Activated T-cell treated with anti-CD3 and anti-CD28 coated beads for 48 hours (primary cell): ENCODE measurements around the gene IFITM2.
"Not testable (repeated sequence)": the region's sequence is repeated elsewhere in the genome, so short reads cannot be mapped to it uniquely, and the experiment has no call there.

Experiments
- DNase-seq: peaks from one replicate; pipeline ENCODE4 v3.0.0-alpha.2; 2020; ENCODE audit warnings: low read depth

Gene IFITM2

GRCh38 chr11:325796-326591, 18.4 kb downstream of the IFITM2 start:
- no peak for DNase-seq

- no peak for DNase-seq
Measured at GRCh38 chr11:326592-326841, 18.9 kb downstream of the IFITM2 start.

DNA sequence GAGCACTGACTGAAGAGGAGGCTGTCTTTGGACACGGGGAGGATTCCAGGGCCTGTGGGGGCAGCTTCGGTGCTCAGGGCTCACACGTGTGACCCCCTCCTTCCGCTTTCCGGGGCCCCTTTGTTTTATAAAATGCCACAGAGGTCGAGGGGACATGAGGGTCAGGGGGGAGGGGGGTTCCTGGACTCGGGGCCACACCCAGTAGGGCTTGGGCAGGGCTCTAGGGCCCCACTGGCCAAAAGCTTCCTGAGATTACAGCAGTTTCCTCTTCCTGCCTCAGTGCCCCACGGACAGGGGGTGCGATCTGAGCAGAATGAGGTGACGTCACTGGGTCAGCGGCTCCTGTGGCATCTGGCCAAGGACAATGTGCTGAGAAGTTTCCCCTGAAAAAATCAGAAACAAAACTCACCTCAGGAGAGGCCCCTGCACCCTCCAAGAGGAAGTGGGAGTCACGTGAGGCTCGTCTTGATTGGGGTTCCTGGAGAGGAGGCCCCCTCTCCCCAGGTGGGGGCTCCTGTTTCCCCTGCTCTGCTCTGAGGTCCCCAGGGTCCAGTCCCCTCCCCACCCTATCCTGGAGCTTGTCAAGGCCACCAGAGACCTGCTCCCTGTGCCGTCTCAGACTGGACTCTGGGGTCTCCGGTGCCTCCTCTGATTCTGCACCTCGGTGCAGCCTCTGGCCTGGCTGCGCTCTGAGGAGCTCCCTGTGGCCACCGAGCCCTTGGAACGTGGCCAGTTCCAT, 19.4 kb downstream of the IFITM2 start:
- peak; percentile 61 for DNase-seq

GRCh38 chr11:327581-327923, 19.9 kb downstream of the IFITM2 start:
- no peak for DNase-seq

GRCh38 chr11:328012-328411, 20.4 kb downstream of the IFITM2 start:
- no peak for DNase-seq

- DNase-seq, result not testable (repeated sequence)
Measured at GRCh38 chr11:328516-329100, 21.0 kb downstream of the IFITM2 start.

- no peak for DNase-seq
Measured at GRCh38 chr11:329886-330253, 22.3 kb downstream of the IFITM2 start.

GRCh38 chr11:330307-330693, 22.7 kb downstream of the IFITM2 start:
- no peak for DNase-seq

- no peak for DNase-seq
Measured at GRCh38 chr11:330694-331357, 23.2 kb downstream of the IFITM2 start.

DNA sequence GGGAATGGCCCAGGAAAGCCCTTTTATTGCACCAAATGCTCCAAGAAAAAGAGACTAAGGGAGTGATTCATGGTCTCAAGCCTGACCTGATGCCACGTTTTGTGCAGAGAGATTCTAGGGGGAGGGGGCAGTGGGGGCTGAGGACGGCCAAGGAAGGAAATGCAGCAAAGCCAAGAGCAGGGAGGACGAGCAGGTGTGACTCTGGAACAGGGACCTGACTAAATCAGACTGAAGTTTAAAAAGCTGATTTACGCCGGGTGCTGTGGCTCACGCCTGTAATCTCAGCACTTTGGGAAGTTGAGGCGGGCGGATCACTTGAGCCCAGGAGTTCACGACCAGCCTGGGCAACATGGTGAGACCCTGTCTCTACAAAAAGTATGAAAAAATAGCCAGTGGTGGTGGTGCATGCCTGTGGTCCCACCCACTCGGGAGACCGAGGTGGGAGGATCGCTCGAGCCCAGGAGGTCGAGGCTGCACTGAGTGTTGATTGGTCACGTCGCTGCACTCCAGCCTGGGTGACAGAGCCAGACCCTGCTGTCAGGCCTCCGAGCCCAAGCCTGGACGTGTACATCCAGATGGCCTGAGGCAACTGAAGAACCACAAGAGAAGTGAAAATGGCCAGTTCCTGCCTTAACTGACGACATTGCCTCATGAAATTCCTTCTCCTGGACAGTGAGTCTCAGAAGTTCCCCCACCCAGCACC, 23.9 kb downstream of the IFITM2 start:
- no peak for DNase-seq

GRCh38 chr11:332651-333480, 25.2 kb downstream of the IFITM2 start:
- DNase-seq, result no peak

- not testable (repeated sequence) for DNase-seq
Measured at GRCh38 chr11:333616-334263, 26.1 kb downstream of the IFITM2 start.

GRCh38 chr11:334264-334994, 26.8 kb downstream of the IFITM2 start:
- DNase-seq, result no peak

DNA sequence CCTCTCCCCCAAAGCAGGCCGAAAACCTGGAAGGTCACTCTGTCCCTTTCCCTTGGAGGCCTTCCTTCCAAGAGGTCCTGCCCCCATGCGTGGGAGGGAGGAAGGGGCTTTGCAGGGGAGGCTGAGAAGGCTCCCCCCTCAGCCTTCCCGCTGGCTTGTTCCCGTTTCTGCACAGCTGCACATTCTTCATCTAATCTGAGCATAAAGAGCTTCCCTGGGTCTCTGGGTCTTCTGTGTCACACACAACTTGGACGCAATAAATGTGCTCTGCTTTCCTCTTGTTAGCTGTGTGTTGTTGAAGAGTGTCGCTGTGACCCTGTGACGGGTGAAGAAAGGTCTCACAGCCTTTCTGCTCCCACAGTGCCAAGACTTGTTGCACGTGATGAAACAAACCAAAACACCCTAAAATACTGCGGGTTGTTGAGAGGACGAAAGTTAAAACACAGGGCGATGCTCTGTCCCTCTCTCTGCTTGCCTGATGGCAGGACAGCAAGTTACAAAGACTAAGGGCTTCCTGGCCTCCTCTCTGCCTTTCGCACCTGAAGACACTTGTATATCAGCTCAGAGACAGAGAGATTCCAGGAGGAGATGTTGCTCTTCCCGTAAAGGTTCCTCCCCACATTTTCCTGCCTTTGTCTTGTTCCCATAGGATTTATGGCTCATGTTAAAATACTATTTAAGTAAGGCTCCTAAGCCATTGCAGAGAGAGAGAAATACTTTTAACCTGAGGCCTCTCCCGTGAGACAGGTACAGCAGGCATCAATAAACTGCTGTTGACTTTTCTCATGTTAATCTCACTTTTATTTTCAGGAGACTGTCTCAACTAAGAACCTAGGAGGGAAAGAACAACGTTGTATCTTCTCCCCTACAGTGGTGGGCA, 28.4 kb downstream of the IFITM2 start:
- no peak for DNase-seq

GRCh38 chr11:336659-337198, 29.1 kb downstream of the IFITM2 start:
- no peak for DNase-seq

DNA sequence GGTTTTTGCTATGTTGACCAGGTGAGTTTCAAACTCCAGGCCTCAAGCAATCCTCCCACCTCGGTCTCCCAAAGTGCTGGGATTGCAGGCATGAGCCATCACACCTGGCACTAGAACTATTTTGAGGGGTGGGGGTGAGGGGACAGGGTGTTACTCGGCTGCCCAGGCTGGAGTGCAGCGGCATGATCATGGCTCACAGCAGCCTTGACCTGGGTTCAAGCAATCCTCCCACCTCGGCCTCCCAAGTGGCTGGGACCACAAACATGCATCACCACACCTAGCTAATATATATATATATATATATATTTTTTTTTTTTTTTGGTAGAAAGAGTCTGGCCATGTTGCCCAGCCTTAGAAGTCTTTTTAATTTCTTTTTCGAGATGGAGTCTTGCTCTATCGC, 30.1 kb downstream of the IFITM2 start:
- no peak for DNase-seq

DNA sequence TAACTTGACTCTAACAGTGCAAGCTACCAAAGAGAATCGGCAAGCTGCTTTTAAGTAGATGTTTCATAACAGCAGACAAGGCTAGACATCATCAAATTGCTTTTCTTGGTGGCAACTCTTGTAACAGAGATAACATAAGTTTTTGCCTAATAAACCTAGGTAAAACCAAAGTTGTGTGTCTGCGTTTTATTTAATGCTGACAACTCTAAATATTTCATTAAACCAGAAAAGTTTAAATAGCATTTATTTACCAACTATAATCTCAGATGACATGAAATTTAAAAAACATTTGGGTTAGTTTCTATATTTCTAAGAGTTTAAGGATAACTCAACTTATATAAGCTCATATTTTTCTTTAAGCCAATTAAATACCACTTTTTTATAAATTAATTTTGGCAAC, 32.3 kb downstream of the IFITM2 start:
- DNase-seq, result no peak

DNA sequence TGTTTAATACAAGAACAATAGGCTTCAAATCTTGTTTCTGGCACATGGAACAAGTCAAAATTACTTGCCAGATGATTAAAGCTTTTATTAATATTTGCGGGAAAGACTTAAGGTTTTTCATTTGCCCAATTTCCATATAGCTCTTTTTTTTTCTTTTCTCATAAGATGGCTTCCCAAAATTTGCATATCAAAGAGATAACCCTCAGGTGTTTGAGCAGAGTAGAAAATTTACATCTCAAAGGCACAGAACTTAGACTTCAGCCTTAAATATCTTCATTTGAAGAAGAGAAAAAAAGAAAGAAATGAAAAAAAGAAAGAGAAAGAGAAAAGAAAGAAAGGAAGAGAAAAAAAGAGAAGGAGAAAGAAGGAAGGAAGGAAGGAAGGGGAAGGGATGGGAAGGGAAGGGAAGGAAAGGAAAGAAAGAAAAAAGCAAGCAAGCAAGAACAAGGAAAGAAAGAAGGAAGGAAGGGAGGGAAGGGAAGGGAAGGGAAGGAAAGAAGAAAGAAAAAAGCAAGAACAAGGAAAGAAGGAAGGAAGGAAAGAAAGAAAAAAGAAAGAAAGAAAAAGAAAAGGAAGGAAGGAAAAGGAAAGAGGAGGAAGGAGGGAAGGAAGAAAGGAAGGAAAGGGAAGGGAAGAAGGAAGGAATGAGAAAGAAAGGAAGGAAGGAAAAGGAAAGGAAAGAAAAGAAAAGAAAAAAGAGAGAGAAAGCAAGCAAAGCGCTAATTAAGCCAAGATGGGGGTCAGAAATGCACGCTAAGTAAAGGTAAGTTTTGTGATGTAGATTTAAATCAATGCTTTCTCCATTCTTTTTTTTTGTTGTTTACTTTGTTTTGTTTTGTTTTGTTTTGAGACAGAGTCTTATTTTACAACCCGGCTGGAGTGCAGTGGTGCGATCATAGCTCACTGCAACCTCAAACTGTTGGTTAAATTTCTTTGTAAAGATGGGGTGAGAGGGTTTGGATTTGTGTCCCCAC, 33.2 kb downstream of the IFITM2 start:
- DNase-seq, result no peak
